Frontal cortex (tissue), 4 donors: ENCODE measurements around the gene TSNAXIP1. TPM values are rescaled to one million over a fixed set of nuclear protein-coding genes. Genes with fewer than 3 reads are reported as not detected.

Source experiments
- DNase-seq, 2 donors: peaks; one replicate each; pipeline ENCODE4 v3.0.0; 2012; ENCODE audit warnings: low spot score in 2 of 2
- FAIRE-seq: peaks from 2 replicates; lab custom pipeline; 2012; peaks lifted over from hg19 to GRCh38; lab: Jason Lieb, UNC
- total RNA-seq: library from RNA; depleted of rRNA; stranded (reverse); fragments of >200 nt; gene quantifications from one replicate; pipeline ENCODE4 v1.2.3, GENCODE V29; 2014
- donor health status: control.
- donor health status: control.
- donor health status: control.

TSNAXIP1 gene
- total RNA-seq, 1 donor from 2014 or later, result 4.5 TPM

DNA sequence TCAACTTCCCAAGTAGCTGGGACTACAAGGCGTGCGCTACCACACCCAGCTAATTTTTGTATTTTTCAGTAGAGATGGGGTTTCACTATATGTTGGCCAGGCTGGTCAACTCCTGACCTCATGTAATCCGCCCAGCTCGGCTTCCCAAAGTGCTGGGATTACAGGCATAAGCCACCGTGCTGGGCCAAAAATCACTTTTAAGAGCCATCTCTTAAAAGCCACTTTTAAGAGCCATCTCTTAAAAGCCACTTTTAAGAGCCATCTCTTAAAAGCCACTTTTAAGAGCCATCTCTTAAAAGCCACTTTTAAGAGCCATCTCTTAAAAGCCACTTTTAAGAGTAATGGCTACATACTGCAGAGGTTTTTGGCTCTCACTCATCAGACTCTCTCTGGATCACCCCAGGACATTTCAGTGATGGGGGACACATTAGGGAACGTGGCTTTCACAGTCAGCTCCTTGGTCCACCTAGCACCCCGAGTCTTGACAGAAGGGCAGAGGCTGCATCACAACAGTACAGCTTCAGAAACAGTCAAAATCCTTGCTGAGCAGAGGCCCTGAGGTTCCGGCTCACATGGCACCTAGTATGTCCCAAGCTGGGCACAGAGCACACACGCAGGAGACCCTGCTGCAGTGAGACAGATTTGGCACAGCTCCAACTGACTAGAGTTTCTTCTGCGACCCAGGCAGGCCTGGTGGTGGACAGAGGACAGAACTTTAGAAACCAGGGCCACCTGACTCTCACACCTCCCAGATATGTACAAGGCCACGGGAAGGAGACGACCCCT is 23.9 kb upstream of the TSNAXIP1 start:
- FAIRE-seq (no peak), DNase-seq (no peak)

DNA sequence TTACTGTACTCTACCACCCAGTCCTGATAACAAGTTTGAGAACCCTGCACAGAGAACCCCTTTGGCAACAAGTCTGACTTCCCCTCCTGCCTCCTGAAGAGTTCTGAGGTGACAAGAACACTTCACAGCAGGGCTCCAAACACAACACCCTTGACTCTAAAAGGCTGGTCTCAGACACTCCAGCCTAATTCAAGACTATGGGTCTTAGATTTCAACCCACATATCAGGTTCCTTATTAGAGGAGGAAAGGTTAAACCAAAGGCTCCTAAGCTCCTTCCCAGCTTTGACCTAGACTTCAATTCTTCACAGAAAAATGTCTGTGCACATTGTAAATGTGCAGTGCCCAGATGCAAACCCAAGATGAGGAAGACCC is 23.4 kb upstream of the TSNAXIP1 start:
- DNase-seq, result no peak
- no peak for FAIRE-seq

DNA sequence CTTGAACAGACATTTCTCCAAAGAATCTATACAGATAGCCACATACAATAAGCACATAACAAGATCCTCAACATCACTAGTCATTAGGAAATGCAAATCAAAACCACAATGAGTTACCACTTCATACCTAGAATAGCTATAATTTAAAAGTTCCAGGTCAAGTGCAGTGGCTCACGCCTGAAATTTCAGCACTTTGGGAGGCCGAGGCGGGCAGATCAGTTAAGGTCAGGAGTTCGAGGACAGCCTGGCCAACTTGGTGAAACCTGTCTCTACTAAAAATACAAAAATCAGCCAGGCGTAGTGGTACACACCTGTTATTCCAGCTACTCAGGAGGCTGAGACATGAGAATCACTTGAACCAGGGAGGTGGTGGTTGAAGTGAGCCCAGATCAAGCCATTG is 20.2 kb upstream of the TSNAXIP1 start:
- no peak for FAIRE-seq

DNA sequence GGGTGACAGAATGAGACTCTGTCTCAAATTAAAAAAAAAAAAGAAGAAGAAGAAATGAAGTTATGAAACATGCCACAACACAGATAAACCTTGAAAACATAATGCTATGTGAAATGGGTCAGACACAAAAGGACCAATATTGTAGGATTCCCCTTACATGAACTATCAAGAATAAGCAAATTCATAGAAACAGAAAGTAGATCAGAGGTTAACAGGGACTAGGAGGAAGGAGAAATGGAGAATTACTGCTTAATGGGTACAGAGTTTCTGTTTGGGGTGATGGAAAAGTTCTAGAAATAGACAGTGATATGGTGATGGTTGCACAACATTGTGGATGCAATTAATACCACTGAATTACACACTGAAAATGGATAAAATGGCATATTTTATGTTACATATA is 16.6 kb upstream of the TSNAXIP1 start:
- DNase-seq (no peak), FAIRE-seq (no peak)

More for the DNA sequence above, 20.2 kb upstream of the TSNAXIP1 start:
- DNase-seq, result no peak

DNA sequence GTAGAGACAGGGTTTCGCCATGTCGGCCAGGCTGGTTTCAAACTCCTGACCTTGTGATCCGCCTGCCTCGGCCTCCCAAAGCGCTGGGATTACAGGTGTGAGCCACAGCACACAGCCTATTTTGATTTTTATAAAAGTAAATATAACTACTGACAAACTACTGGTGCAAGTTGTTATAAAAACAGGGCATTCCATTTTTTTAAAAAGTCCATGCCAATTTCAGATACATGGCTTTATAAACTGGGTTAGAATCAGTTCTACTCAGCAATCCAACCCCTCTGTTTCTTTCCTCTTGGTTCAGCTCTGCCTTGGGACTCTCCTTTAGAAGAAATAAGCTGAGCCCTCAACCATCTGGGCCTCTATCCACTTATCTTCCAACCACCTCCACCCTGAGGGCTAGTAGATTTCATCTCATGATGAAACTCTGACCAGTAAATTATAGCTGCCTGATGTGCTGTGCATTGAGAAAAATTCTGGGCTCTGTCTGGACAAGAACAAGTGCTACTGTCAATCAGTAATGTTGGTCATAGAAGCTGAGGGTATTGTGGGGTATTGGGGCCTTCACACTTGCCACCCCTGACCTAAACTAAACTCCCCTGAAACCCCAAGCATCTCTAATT is 10.5 kb upstream of the TSNAXIP1 start:
- FAIRE-seq, result no peak
- no peak for DNase-seq

DNA sequence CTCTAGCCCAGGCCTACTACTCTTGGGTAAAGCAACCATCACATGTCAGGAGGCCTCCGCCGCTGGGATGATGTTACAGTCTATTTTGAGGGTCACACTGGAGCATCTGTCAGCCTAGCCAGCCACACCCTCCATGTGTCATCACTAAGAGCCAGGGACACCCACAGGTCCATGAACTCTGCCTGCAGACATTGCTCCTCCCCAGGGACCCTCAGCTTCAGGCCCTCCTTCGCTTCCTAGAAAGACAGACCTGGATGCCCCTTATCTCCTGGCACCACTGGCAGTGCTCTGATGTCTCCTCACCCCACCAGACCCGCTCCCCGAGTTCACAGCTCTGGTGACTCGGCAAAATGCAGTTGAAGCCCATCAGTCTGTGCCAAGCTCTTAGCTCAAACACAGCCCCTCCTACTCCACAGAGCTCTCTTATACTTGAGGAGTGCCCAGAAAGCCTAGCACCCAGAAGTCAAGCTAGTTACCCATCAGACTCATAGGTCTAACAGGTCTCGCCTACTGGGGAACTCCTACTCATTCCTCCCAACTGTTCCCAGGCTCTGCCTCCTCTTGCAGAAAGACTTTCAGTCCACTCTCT is 6.3 kb upstream of the TSNAXIP1 start:
- DNase-seq (no peak), FAIRE-seq (no peak)

DNA sequence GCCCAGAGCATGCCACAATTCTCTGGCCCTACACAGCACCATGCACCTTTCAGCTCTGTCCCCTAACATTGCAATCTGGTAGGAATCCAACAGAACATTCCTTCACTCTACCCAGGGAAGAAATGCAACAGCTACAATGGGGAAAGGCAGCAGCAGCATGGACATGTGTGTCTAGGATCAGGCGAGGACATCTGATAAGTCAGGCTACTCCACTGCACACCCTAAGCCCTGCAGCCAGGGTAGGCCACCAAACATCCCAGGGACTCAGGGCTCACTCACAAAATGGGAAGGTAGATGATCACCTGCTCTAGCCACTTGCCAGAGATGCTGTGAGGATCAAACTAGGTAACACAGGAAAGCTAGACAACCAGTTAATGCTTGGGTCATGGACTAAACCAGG is 5.4 kb upstream of the TSNAXIP1 start:
- FAIRE-seq, result no peak
- no peak for DNase-seq

DNA sequence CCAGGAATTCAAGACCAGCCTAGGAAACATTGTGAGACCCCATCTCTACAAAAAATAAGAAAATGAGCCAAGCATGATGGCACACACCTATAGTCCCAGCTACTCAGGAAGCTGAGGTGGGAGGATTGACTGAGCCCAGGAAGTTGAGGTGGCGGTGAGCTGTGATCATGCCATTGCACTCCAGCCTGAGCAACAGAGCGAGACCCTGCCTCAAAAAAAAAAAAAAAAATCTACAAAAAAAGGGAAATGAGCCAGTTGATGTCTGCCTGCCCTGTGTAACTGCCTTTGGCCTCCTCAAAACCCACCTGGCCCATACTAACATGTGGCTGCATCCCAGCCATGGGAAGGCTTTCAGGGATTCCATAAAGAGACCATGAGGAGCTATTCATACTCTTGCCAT is 4.8 kb upstream of the TSNAXIP1 start:
- FAIRE-seq, result no peak

DNA sequence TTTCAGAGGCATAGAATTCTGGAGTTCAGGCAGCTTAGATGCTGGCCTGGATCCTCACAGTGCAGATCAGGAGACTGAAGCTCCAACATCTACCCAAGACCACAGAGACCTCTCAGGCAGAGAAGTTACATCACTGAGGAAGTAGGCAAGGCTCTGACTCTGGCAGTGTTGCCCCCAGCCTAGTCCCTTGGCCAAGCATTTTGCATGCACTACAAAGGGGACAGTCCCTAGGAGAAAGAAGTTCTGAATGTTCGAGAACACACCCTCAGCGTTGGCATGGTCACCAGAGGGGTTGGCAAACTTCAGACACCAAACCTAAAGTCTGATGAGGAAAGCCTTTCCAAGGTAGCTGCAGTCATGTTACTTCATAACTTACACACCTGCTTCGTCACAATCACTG is 2.8 kb upstream of the TSNAXIP1 start:
- no peak for FAIRE-seq
- DNase-seq, result no peak

More for the DNA sequence above, 4.8 kb upstream of the TSNAXIP1 start:
- DNase-seq, result no peak

DNA sequence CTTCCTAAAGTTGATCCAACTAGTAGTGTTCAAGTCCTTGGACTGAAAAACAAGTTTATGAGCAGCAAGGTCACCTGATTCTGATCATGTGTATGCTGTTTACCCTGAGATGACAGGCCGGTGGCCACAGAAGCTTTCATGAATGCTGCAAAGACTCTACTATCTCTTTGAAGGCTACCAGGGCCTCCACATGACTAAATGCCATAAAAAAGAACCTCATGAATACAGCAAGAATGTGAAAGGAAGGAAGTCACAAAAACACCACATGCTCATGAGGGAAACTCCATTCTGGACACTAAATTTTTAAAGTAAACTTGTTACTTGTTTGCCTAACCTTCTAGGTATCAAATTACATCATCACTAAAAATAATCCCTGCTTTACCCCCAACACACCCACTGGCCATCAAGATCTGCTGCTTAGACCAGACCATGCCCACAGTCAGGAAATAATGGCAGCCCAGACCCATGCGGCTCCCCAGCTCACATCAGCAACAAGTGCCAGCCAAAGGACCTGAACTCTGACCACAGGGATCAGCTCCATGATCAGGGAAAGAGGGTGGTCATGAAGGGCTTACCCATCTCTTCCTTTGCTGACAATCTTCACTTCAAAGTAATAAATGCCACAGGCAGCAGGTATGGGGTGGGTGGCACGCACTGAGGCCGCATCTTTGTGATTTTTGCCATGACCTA is 1.7 kb upstream of the TSNAXIP1 start:
- no peak for DNase-seq
- no peak for FAIRE-seq

DNA sequence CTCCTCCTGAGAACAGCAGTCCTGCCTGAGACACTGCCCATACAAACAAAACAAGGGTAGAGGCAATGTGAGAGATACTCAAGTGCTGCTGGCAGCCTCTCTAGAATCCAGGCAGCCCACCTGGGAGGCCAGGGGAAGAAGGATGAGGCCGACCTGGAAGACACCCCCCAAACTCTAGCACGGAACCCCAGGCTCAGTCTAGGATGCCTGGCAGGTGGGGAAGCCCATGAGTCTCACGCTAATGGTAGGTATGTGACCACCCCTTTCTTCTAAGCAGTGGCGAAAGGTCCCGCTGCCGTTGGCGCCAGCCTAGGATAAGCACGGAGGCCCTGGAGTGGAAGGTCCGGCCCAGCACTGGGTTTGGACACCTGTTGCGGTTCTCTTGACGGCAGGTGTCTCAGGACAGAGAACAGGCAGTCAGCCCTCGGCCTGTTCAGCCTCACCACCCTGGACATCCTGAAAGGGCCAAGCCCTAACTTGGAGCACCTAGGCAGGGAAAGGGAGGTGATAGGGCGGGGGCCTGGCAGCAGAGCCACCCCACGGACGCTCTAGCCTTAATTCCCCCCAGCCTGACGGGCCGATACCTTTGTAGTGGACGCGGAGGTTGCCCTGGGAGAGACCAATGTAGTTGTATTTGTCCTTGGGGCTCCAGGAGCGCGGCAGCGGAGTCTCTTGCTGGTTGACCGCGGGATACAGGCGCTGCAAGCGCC is 816 bp upstream of the TSNAXIP1 start:
- FAIRE-seq (no peak), DNase-seq (no peak)

DNA sequence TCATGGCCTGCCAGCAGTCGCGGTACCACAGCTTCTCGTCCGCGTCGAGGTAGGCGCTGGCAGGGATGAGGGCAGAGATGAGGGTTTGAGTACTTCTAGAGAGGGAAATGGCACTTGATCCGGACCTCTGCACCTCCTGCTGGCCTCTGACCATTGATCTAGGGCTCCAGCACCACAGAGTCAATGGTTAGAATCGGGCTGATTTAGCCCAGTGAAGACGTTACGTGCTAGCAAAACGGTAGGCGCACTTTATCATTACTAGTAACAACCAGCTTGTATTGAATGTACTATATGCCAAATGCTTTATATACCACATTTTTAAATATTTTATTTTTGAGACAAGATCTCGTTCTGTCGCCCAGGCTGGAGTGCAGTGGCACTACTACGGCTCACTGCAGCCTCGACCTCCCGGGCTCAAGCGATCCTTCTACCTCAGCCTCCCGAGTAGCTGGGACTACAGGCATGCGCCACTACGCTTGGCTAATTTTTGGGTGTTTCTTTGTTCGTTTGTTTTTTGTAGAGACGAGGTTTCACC is 526 bp downstream of the TSNAXIP1 start:
- DNase-seq (no peak), FAIRE-seq (no peak)

DNA sequence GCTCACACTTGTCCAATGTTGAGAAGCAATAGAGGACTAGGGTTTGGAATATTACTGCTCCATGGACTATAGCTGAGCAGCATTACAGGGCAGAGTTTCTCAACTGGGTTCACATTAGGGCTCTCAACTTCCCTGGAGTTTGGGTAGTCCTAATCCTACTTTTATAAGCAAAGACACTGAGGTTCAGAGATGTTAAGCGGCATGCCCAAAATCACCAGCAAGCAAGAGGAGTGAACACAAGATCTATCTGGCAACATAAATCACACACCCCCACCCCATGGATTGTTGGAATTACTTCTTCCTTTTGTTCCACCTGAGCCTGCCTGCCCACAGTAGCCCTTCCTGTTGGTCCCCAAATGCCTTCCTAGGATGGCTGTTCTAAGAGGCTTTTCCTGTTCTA is 5.2 kb downstream of the TSNAXIP1 start:
- no peak for DNase-seq

DNA sequence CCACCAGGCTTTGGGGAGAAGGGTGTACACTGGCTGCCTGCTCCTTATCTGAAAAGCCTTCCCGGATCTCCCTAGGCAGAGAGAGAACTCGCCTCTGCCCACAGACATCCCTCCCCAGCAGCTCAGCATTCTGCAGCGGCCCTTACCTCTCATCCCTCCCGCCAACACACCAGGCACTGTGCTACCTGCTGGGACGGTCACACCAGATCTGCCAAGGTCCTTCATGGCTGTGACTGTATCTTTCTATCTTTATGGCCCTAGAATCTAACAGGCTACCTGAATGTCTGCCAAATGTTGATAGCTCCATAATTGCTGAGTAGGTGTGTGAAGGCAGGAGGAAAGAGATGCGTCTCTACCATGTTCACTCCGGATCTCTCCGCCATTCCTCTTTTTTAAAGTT is 7.9 kb downstream of the TSNAXIP1 start:
- no peak for FAIRE-seq
- no peak for DNase-seq

More for the DNA sequence above, 5.2 kb downstream of the TSNAXIP1 start:
- FAIRE-seq, result no peak

DNA sequence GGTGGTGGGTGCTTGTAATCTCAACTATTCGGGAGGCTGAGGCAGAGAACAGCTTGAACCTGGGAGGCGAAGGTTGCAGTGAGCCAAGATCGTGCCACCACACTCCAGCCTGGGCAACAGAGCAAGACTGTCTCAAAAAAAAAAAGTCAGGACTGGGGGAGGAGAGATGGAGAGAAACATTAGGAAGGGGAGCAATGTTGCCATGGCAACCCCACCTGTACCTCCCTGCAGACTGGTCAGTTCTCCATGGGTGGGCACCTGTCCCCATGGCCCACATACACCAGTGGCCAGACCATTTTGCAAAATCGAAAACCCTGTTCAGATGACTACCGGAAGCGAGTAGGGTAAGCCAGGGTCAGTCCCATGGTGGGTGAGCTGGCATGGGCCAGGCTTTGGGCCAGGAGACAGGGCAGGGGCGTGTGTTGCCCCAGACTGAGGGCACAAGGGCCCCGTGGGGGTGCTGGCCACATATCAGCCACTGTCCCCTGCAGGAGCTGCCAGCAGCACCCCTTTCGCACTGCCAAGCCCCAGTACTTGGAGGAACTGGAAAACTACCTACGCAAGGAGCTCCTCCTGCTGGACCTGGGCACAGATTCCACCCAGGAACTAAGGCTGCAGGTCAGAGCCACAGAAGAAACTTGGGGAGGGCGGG is 14.0 kb downstream of the TSNAXIP1 start:
- no peak for FAIRE-seq

DNA sequence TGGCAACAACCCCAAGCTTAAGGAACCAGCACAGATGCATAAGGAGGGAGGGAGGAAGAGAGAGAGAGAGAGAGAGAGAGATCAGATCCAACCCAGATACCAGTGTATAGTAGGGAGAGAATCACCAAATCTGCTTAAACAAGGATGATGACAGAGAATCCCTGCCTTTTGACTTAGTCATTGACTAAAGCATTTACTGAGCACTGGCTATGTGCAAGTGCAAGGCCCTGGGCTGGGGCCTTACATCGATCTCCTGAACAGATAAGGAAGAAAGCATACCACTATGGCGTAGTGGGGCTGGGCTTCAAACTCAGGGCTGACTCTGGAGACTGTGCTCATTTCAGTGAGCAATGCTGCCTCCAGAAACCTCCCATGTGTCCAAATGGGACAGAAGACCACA is 15.8 kb downstream of the TSNAXIP1 start:
- FAIRE-seq (no peak), DNase-seq (no peak)

More for the DNA sequence above, 14.0 kb downstream of the TSNAXIP1 start:
- DNase-seq, result no peak

DNA sequence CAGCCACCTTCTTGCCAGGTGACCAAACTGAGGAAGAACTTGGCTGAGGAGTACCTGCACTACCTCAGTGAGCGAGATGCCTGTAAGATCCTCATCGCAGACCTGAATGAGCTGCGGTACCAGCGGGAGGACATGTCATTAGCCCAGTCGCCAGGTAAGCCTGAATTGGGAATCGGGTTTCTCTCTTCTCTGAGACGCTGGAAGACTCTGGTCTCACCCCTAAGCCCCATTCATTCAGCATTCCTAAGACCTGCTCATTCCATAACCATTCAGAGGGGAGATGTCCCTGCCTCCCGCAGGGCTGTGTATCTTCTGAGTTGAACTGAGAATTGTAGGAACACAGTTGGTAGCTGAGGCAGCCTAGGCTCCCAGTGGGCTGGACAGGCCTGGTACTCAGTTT is 18.4 kb downstream of the TSNAXIP1 start:
- DNase-seq, result no peak
- no peak for FAIRE-seq

DNA sequence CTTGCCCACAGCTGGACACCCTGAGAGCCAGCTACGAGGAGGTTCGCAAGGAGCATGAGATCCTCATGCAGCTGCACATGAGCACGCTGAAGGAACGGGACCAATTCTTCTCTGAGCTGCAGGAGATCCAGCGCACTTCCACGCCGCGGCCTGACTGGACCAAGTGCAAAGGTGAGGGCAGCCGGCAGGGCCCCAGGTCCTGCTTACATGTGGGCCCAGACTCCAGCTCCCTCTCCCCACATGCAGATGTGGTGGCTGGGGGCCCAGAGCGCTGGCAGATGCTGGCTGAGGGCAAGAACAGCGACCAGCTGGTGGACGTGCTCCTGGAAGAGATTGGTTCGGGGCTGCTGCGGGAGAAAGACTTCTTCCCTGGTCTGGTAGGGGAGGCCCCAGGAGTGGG is 19.2 kb downstream of the TSNAXIP1 start:
- DNase-seq (no peak), FAIRE-seq (no peak)

DNA sequence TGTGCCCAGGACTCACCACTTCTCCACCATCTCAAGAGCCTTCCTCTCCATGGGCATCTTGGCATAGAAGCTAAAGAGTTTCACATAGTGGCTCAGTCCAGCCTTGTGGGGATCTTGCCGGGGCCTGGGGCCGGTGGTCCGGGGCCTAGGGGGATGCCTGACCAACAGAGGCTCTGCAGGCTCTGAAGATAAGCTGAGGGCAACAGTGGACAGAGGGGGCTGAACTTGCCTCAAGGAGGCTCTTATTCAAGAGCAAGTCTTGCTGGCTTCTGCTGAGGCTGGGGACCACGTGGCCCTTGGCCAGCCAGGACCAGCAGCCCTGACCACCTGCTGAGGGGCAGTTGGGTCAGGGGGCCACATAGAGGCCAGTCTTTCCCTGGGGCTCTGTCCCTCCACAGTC is 22.0 kb downstream of the TSNAXIP1 start:
- DNase-seq (no peak), FAIRE-seq (no peak)
